H1 (cell line): ENCODE data around the gene METTL1. TPM values are rescaled to one million over a fixed set of nuclear protein-coding genes. Genes with fewer than 3 reads are reported as not detected.
A peak's percentile ranks its signal among the peaks of the same experiment; 100 is the strongest.

Experiments used
- CTCF ChIA-PET: fragments of 300-600 bp; sonication (Branson Sonifier 250); formaldehyde crosslinking; loops from one replicate; lab custom pipeline; 2021; ENCODE audit not compliant: partially characterized antibody; lab: Charles Lee
- POLR2A ChIA-PET: fragments of 300-600 bp; sonication (Branson Sonifier 250); formaldehyde crosslinking; loops from one replicate; lab custom pipeline; 2021; ENCODE audit warnings: inconsistent platforms; ENCODE audit not compliant: partially characterized antibody; lab: Charles Lee
- DNase-seq, 2 experiments: peaks; one replicate each; pipeline versions ENCODE4 v3.0.0 to v3.0.0-alpha.2; 2010 to 2022; ENCODE audit warnings: low spot score in 2 of 2, low read depth in 1 of 2, mixed read lengths in 1 of 2
- FAIRE-seq: peaks from 2 replicates; lab custom pipeline; 2011; peaks lifted over from hg19 to GRCh38; lab: Jason Lieb, UNC
- H2AFZ ChIP-seq: 2 replicates; pipeline ENCODE4 v1.8.1; 2012; ENCODE audit warnings: low read length, inconsistent platforms
- H2AK5ac ChIP-seq: 2 replicates; pipeline ENCODE4 v1.6.1; 2013; ENCODE audit warnings: low read depth, low read length
- H2BK120ac ChIP-seq: replicated peaks from 2 replicates; pipeline ENCODE3; 2013; ENCODE audit warnings: low read depth, low read length, inconsistent platforms
- H2BK12ac ChIP-seq: 2 replicates; pipeline ENCODE4 v1.6.1; 2013; ENCODE audit warnings: low read depth, low read length
- H2BK15ac ChIP-seq: 2 replicates; pipeline ENCODE4 v1.6.1; 2013; ENCODE audit warnings: low read length
- H2BK20ac ChIP-seq: 2 replicates; pipeline ENCODE4 v1.6.1; 2013; ENCODE audit warnings: low read length
- H2BK5ac ChIP-seq: 2 replicates; pipeline ENCODE4 v1.6.1; 2013; ENCODE audit warnings: low read depth, low read length
- H3K14ac ChIP-seq: 2 replicates; pipeline ENCODE4 v1.6.1; 2013; ENCODE audit warnings: inconsistent platforms; ENCODE audit not compliant: insufficient read length
- H3K18ac ChIP-seq: 2 replicates; pipeline ENCODE4 v1.6.1; 2013; ENCODE audit warnings: low read length; ENCODE audit errors: extremely low read depth
- H3K23ac ChIP-seq: 2 replicates; pipeline ENCODE4 v1.6.1; 2013; ENCODE audit warnings: inconsistent platforms; ENCODE audit not compliant: insufficient read length
- H3K23me2 ChIP-seq: 2 replicates; pipeline ENCODE4 v1.6.1; 2013; ENCODE audit warnings: low read depth, low read length
- H3K27ac ChIP-seq: 2 replicates; pipeline ENCODE4 v1.6.1; 2011; ENCODE audit warnings: low read depth, low read length, inconsistent platforms
- H3K27me3 ChIP-seq, 4 experiments: replicated peaks in 1 of 4; 1 replicate in 1 of 4; 2 replicates in 3 of 4; pipeline versions ENCODE4 v1.6.1 to v1.8.1; 2011 to 2013; ENCODE audit warnings: low read length in 3 of 4, mild to moderate bottlenecking in 3 of 4, inconsistent platforms in 2 of 4, mixed read lengths in 2 of 4, moderate library complexity in 1 of 4; ENCODE audit not compliant: control insufficient read depth in 3 of 4, insufficient read depth in 3 of 4; ENCODE audit errors: extremely low read depth in 1 of 4
- H3K36me3 ChIP-seq, 4 experiments: 2 replicates each; pipeline versions ENCODE4 v1.6.1 to v1.8.1; 2011 to 2013; ENCODE audit warnings: mild to moderate bottlenecking in 4 of 4, low read length in 3 of 4, moderate library complexity in 2 of 4, control low read depth in 1 of 4, inconsistent platforms in 1 of 4; ENCODE audit not compliant: insufficient read depth in 4 of 4, control insufficient read depth in 2 of 4
- H3K4ac ChIP-seq: replicated peaks from 2 replicates; pipeline ENCODE3; 2013; ENCODE audit warnings: low read length, low read depth, mixed read lengths, inconsistent platforms; ENCODE audit not compliant: insufficient read length
- H3K4me1 ChIP-seq, 4 experiments: replicated peaks in 1 of 4; 1 replicate in 1 of 4; 2 replicates in 3 of 4; pipeline versions ENCODE4 v1.6.1 to v1.8.1; 2011 to 2013; ENCODE audit warnings: low read length in 3 of 4, inconsistent platforms in 2 of 4, mixed read lengths in 1 of 4; ENCODE audit not compliant: insufficient read depth in 4 of 4, control insufficient read depth in 3 of 4
- H3K4me2 ChIP-seq, 2 experiments: 2 replicates each; pipeline versions ENCODE4 v1.6.1 to v1.8.1; 2011 to 2013; ENCODE audit warnings: low read depth in 2 of 2, low read length in 2 of 2, control low read depth in 1 of 2, inconsistent platforms in 1 of 2, mild to moderate bottlenecking in 1 of 2; ENCODE audit not compliant: insufficient read depth in 1 of 2
- H3K4me3 ChIP-seq, 4 experiments: fragments of 200-600, 300-600 bp in 1 of 4; sonication (generic), shearing (Covaris generic), sonication (Bioruptor Twin) in 1 of 4; 2 replicates each; pipeline versions ENCODE4 v1.5.1 to v1.8.1; 2011 to 2016; ENCODE audit warnings: low read length in 4 of 4, low read depth in 3 of 4, control low read depth in 2 of 4, inconsistent platforms in 2 of 4, mild to moderate bottlenecking in 2 of 4, mixed read lengths in 1 of 4, moderate library complexity in 1 of 4; ENCODE audit not compliant: insufficient read depth in 2 of 4; ENCODE audit errors: extremely low read depth in 1 of 4
- H3K56ac ChIP-seq: replicated peaks from 2 replicates; pipeline ENCODE3; 2013; ENCODE audit warnings: low read depth, mild to moderate bottlenecking, mixed read lengths, low read length, inconsistent platforms; ENCODE audit not compliant: insufficient read length
- H3K79me1 ChIP-seq: 2 replicates; pipeline ENCODE4 v1.6.1; 2013; ENCODE audit warnings: low read depth, low read length, control low read depth
- H3K79me2 ChIP-seq, 2 experiments: 2 replicates each; pipeline versions ENCODE4 v1.6.1 to v1.8.1; 2012 to 2013; ENCODE audit warnings: low read length in 2 of 2, mild to moderate bottlenecking in 2 of 2, inconsistent platforms in 1 of 2; ENCODE audit not compliant: insufficient read depth in 2 of 2, control insufficient read depth in 1 of 2
- H3K9ac ChIP-seq, 4 experiments: replicated peaks in 1 of 4; 1 replicate in 1 of 4; 2 replicates in 3 of 4; pipeline versions ENCODE4 v1.6.1 to v1.8.1; 2011 to 2013; ENCODE audit warnings: low read depth in 3 of 4, low read length in 3 of 4, control low read depth in 2 of 4, mild to moderate bottlenecking in 2 of 4, moderate library complexity in 2 of 4, inconsistent platforms in 1 of 4; ENCODE audit errors: extremely low read depth in 1 of 4
- H3K9me3 ChIP-seq, 2 experiments: 2 replicates each; pipeline versions ENCODE4 v1.6.1 to v1.8.1; 2012 to 2013; ENCODE audit warnings: mild to moderate bottlenecking in 2 of 2, moderate library complexity in 2 of 2, control low read depth in 1 of 2, inconsistent platforms in 1 of 2, low read depth in 1 of 2, low read length in 1 of 2, mixed read lengths in 1 of 2; ENCODE audit not compliant: insufficient read depth in 2 of 2
- H4K20me1 ChIP-seq, 2 experiments: replicated peaks in 1 of 2; 2 replicates each; pipeline versions ENCODE3 to v1.8.1; 2011 to 2013; ENCODE audit warnings: inconsistent platforms in 2 of 2, low read length in 2 of 2, mild to moderate bottlenecking in 1 of 2; ENCODE audit not compliant: insufficient read depth in 2 of 2, control insufficient read depth in 1 of 2
- H4K5ac ChIP-seq: 2 replicates; pipeline ENCODE4 v1.6.1; 2013; ENCODE audit warnings: low read length, low read depth, mixed read lengths, inconsistent platforms; ENCODE audit not compliant: insufficient read length
- H4K8ac ChIP-seq: 2 replicates; pipeline ENCODE4 v1.8.0; 2013; ENCODE audit warnings: mild to moderate bottlenecking, moderate library complexity, low read length, inconsistent platforms; ENCODE audit not compliant: insufficient read depth; ENCODE audit errors: extremely low read depth
- H4K91ac ChIP-seq: replicated peaks from 2 replicates; pipeline ENCODE3; 2013; ENCODE audit warnings: low read length, mixed read lengths, inconsistent platforms; ENCODE audit not compliant: insufficient read length
- RBBP5 ChIP-seq: IDR thresholded peaks from 2 replicates; pipeline ENCODE4 v1.7.1; 2012; ENCODE audit warnings: low read depth, mild to moderate bottlenecking, inconsistent platforms, low read length, moderate library complexity, borderline replicate concordance
- RXRA ChIP-seq: IDR thresholded peaks from 2 replicates; pipeline ENCODE4 v1.6.1; 2011; ENCODE audit warnings: low read depth, mild to moderate bottlenecking, low read length, moderate library complexity; ENCODE audit not compliant: insufficient read depth
- WGBS, 2 experiments: shearing (Covaris generic) in 1 of 2; methylation state at CpG; one replicate each; pipeline versions ENCODE4 v1.1.6 to v1.1.7; 2013 to 2015; ENCODE audit warnings: low lambda C conversion rate in 2 of 2, mixed read lengths in 2 of 2, inconsistent platforms in 1 of 2, low coverage in 1 of 2, missing lambda C conversion rate in 1 of 2; ENCODE audit not compliant: insufficient replicate concordance in 2 of 2, insufficient coverage in 1 of 2, insufficient read length in 1 of 2; ENCODE audit errors: extremely low coverage in 1 of 2, missing lambda C conversion rate in 1 of 2; 5-methylcytosine and 5-hydroxymethylcytosine counted together
- polyA plus RNA-seq, 7 experiments: library from polyadenylated mRNA; depleted of rRNA in 3 of 7; stranded (reverse) in 5 of 7; unstranded in 2 of 7; fragments of >200 nt in 5 of 7; fragments of 200-250 nt in 2 of 7; gene quantifications; 1 replicate in 5 of 7; 2 replicates in 1 of 7; 4 replicates in 1 of 7; pipeline versions ENCODE4 v1.2.1 to v1.2.3, GENCODE V29; 2011 to 2013; ENCODE audit warnings: missing spikeins in 2 of 7, mixed read lengths in 2 of 7
- total RNA-seq: library from RNA; stranded (reverse); fragmentation: NEBNext Ultra II Directional; extraction: Animal tissue kit (Norgen Biotek cat#: 25700); gene quantifications from 2 replicates; pipeline ENCODE4 v1.2.1, GENCODE V29; 2021

METTL1 gene
- total and polyA plus RNA-seq, 2 of the 8 experiments (the other 6 are each of a cell fraction or from before 2014, with no cell fraction given), result 40.5 to 46.0 TPM

- no CpG with 5 or more reads among the region's 34 CpGs for WGBS, 2 experiments
- H2AFZ ChIP-seq, result no peak overlapping the region
- H2AK5ac ChIP-seq, result no peak overlapping the region
- H2BK15ac ChIP-seq, result no peak overlapping the region
- H3K18ac ChIP-seq, result no peak overlapping the region
- peak overlapping the region; percentile 25 to 96 (median 56); a peak in 6 of 8 replicates for H3K4me3 ChIP-seq
- H3K9me3 ChIP-seq, result no peaks in the 10 kb centered on the region
- H3K23ac ChIP-seq, result no peak overlapping the region
- no peak overlapping the region for H3K14ac ChIP-seq
- peak overlapping the region in 1 of 2 experiments; percentile 99; a peak in 2 of 4 replicates for H3K4me2 ChIP-seq
- H2BK5ac ChIP-seq, result no peak overlapping the region
- no peak overlapping the region for H4K91ac ChIP-seq
- H3K36me3 ChIP-seq, result peaks cover 3 to 10% (median 8%) of the 10 kb centered on the region in 4 experiments; a peak in 6 of 8 replicates
- H3K4me1 ChIP-seq, result peaks cover 3 to 26% (median 7%) of the 10 kb centered on the region in 4 experiments; a peak in 6 of 7 replicates
- no peak overlapping the region for H4K8ac ChIP-seq
- H4K20me1 ChIP-seq, result peaks cover 3 to 14% of the 10 kb centered on the region in 2 experiments
- no peak overlapping the region for H4K5ac ChIP-seq
- ChIA-PET POLR2A (interaction anchor here (1.0 to 3.3 kb wide), 4 partner anchors 10 to 235 kb away, joined by 3 to 25 read pairs (median 6); partner anchors contain the start of genes DDIT3, EEF1AKMT3, METTL1 and TSPAN31), CTCF (interaction anchor here (1.0 to 1.4 kb wide), 2 partner anchors 39 to 135 kb away, joined by 3 to 5 read pairs; no protein-coding TSS in a partner anchor)
- H3K79me2 ChIP-seq, result peaks cover 12 to 19% of the 10 kb centered on the region in 2 experiments
- H3K27ac ChIP-seq, result no peak overlapping the region
- DNase-seq (no peak), FAIRE-seq (no peak)
- H3K23me2 ChIP-seq, result peaks cover 18% of the 10 kb centered on the region
- H2BK120ac ChIP-seq, result no peak overlapping the region
- no peak overlapping the region for H2BK20ac ChIP-seq
- H3K56ac ChIP-seq, result no peak overlapping the region
- H3K27me3 ChIP-seq, result peaks cover 8 to 33% (median 26%) of the 10 kb centered on the region in 4 experiments
- H3K4ac ChIP-seq, result no peak overlapping the region
- peaks cover 15% of the 10 kb centered on the region; the same call in 1 of the 2 replicates for H3K79me1 ChIP-seq
- no peak overlapping the region for H3K9ac ChIP-seq
- no peak overlapping the region for H2BK12ac ChIP-seq
- no peak for TF ChIP-seq RBBP5
- TF ChIP-seq RXRA, result no peak
These were observed 16.8 kb downstream of the METTL1 start for GRCh38 chr12:57755194-57755453.
